ENCODE measurements around the gene BAIAP2.
"Not testable (repeated sequence)": the region's sequence is repeated elsewhere in the genome, so short reads cannot be mapped to it uniquely, and the experiment has no call there.

Gene BAIAP2

DNA sequence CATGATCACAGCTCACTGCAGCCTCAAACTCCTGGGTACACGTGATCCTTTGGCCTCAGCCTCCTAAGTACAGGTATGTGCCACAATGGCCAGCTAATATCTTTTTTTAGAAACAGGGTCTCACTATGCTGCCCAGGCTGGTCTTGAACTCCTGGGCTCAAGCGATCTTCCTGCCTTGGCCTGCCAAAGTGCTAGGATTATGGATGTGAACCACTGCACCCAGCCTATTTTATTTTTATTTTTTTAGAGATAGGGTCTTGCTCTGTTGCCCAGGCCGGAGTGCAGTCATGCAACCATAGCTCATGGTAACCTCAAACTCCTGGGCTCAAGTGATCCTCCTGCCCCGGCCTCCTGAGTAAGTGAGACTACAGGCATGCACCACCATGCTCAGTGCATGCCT lies 17.6 kb upstream of the BAIAP2 start:
- H3K9me3 ChIP-seq (ENCODE audit: low read length); H3K9ac ChIP-seq (ENCODE audit: low read length); H3K27me3 ChIP-seq (ENCODE audit: control insufficient read depth in 1 of 2, insufficient read depth in 2 of 2, low read length in 2 of 2); H3K27ac ChIP-seq (ENCODE audit: low read depth, low read length); H3K36me3 ChIP-seq (ENCODE audit: insufficient read depth, low read length); H3K4me3 ChIP-seq (ENCODE audit: low read depth in 1 of 2, low read length in 2 of 2): not testable (repeated sequence)
- peaks cover 33% of the 10 kb centered on the region for H3K4me1 ChIP-seq (ENCODE audit: insufficient read depth, low read length)

DNA sequence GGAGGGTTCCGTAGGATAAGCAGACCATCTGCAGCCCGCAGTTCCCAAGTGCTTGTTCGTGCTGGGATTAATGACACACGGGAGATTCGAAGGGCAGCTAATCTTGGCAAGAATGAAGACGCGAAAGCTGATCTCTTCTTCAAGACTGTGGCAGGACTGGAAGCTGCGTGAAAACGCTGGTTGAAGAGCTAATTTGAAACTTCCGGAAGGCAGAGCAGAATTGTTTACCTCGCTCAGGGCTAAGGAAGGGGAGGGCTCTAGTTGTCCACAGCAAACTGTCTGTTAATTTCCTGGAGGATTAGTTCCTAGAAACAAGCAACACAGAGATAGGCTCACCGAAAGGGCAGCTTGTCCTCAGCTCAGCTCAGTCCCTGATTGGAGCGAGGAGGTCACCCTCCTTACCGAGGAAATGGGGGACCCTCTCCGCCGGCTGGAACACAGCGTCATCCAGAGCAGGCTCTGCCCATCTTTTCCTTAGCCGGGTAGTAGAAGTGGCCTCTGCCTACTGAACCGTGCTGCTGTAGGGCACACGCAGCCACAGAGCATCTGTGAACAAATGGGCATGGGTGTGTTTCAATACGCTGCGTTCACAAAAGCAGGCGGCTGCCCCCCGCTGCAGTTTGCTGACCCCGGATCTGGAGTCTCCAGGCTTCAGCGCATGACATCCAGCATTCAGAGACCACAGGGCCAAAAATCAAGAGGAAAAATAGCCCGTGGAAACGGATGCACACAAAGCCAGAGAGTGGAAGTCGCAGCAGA lies 16.7 kb upstream of the BAIAP2 start:
- H3K27me3 ChIP-seq (ENCODE audit: control insufficient read depth in 1 of 2, insufficient read depth in 2 of 2, low read length in 2 of 2), result no peaks in the 10 kb centered on the region
- H3K36me3 ChIP-seq (ENCODE audit: insufficient read depth, low read length), result no peaks in the 10 kb centered on the region
- H3K9ac ChIP-seq (ENCODE audit: low read length), result peak overlapping the region; percentile 41
- H3K9me3 ChIP-seq (ENCODE audit: low read length), result no peaks in the 10 kb centered on the region
- H3K4me1 ChIP-seq (ENCODE audit: insufficient read depth, low read length), result peaks cover 33% of the 10 kb centered on the region
- peak overlapping the region; percentile 81 for H3K27ac ChIP-seq (ENCODE audit: low read depth, low read length)
- peak overlapping the region; percentile 17 to 57 for H3K4me3 ChIP-seq (ENCODE audit: low read depth in 1 of 2, low read length in 2 of 2)

DNA sequence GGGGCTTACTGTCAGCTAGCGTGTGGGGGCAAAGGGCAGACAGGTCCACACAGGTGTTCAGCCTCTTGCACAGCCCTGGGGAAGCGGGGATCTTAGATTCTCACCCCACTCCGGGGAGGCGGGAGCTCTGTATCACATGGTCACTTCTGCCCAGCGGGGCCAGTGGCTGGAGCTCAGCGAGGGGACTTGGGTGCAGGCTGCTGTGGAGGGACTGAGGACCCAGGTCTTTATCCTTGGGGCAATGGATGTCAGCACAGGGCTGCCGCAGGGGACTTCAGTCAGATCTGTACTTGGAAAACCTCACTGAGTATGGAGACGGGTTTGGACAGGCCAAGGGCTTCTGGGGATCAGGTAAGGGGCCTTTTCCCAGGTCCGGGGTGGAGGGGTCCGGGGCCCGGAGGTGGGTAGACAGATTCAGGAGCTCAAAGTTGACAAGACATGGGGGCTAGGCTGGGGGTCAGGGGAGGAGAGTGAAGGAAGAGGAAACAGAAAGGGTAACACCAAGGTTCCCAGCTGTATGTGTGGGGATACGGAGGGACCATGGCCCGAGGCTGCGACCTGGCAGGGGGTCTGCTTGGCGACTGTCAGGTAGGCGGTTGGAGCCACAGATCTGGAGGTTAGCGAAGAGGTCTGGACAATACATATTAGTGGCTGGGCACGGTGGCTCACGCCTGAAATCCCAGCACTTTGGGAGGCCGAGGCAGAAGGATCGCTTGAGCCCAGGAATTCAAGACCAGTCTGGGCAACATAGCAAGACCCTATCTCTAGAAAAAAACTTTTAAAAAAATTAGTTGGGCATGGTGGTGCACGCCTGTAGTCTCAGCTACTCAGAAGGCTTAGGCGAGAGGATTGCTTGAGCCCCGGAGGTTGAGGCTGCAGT lies 15.1 kb upstream of the BAIAP2 start:
- peaks cover 36% of the 10 kb centered on the region for H3K4me1 ChIP-seq (ENCODE audit: insufficient read depth, low read length)
- H3K4me3 ChIP-seq (ENCODE audit: low read depth in 1 of 2, low read length in 2 of 2), result no peak overlapping the region
- H3K27me3 ChIP-seq (ENCODE audit: control insufficient read depth in 1 of 2, insufficient read depth in 2 of 2, low read length in 2 of 2), result no peaks in the 10 kb centered on the region
- no peak overlapping the region for H3K9ac ChIP-seq (ENCODE audit: low read length)
- no peaks in the 10 kb centered on the region for H3K36me3 ChIP-seq (ENCODE audit: insufficient read depth, low read length)
- H3K9me3 ChIP-seq (ENCODE audit: low read length), result no peaks in the 10 kb centered on the region
- peak overlapping the region; percentile 65 for H3K27ac ChIP-seq (ENCODE audit: low read depth, low read length)

DNA sequence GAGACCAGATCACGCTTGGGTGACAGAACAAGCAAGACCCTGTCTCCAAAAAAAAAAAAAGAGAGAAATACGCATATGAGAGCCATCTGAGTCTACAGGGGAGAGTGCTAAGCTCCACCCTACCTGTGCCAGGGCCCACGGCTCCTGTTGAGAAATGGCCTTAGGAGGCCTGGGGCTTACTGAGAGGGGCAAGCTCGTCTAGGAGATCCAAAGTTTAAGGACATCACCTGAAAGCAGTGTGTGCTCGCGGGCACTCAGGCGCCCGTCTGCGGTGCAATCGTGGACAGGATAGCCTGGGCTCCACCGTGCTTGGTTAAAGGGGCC lies 14.5 kb upstream of the BAIAP2 start:
- Histone ChIP-seq H3K4me1 (ENCODE audit: insufficient read depth, low read length) (peaks cover 36% of the 10 kb centered on the region), H3K9me3 (ENCODE audit: low read length) (no peaks in the 10 kb centered on the region), H3K4me3 (ENCODE audit: low read depth in 1 of 2, low read length in 2 of 2) (no peak overlapping the region), H3K9ac (ENCODE audit: low read length) (peak overlapping the region; percentile 44), H3K27ac (ENCODE audit: low read depth, low read length) (peak overlapping the region; percentile 65), H3K27me3 (ENCODE audit: control insufficient read depth in 1 of 2, insufficient read depth in 2 of 2, low read length in 2 of 2) (no peaks in the 10 kb centered on the region), H3K36me3 (ENCODE audit: insufficient read depth, low read length) (no peaks in the 10 kb centered on the region)

DNA sequence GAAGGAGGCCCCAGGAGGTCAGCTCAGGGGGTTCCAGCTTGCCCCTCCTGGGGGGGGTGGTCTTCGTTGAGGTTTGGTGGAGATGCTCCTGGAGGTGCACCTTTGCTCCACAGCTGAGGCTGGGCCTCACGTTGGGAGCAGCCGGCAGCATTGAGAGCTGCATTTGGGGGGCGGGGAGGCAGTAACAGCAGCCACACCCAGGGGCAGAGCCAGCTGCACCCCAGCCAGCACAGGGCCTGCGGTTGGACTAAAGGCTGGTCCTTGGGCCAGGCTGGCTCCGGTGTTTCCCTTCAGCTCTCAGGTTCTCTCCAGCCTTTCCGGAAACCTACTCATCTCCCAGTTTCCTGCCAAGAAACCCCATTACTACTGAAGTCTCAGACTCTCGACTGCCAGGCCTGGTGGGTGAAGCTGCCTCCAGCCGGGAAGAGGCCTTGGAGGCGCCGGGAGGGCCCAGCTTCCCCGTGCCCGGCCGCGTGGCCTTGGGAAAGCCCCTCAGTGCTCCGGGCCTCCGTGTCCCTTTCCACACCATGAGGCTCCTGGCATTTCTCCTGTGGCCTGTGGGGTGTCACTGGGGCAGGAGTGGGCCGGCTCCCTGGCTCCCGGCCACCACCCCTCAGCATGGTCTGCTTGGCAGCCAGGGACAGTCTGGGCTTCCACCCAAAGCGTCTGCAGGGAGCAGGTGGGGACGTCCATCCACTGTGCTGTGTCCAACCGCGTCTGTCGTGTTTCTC lies 14.0 kb upstream of the BAIAP2 start:
- peak overlapping the region; percentile 44 for H3K9ac ChIP-seq (ENCODE audit: low read length)
- peaks cover 0 to 1% of the 10 kb centered on the region in 2 donors for H3K27me3 ChIP-seq (ENCODE audit: control insufficient read depth in 1 of 2, insufficient read depth in 2 of 2, low read length in 2 of 2)
- H3K27ac ChIP-seq (ENCODE audit: low read depth, low read length), result peak overlapping the region; percentile 65
- no peaks in the 10 kb centered on the region for H3K9me3 ChIP-seq (ENCODE audit: low read length)
- peaks cover 36% of the 10 kb centered on the region for H3K4me1 ChIP-seq (ENCODE audit: insufficient read depth, low read length)
- no peaks in the 10 kb centered on the region for H3K36me3 ChIP-seq (ENCODE audit: insufficient read depth, low read length)
- no peak overlapping the region for H3K4me3 ChIP-seq (ENCODE audit: low read depth in 1 of 2, low read length in 2 of 2)

DNA sequence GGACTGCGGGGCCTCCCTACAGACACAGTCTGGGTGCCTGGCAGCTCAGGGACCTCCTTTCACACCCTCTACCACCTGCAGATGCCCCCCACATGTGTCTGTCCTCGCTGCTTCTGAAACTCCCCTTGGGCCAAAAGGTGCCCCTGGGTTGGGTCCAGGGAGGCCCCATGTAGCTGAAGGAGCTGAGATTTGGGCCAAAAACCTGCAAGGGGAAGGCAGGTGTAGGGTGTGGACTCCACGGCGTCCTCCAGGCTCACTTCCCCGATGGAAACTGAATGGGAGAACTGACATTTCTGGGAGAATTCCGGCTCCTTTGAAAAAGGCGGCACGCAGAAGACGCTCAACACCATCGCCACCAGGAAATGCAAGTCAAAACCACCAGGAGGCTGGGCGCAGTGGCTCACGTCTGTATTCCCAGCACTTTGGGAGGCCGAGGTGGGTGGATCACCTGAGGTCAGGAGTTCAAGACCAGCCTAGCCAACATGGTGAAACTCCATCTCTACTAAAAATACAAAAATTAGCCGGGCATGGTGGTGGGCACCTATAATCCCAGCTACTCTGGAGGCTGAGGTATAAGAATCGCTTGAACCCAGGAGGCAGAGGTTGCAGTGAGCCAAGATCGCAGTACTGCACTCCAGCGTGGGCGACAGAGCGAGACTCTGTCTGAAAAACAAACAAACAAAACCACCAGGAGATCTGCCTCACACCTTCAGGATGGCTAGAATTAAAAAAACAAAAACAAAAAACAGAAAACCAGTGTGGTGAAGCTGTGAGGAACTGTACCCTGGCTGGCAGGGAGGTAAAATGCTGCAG lies 13.2 kb upstream of the BAIAP2 start:
- Histone ChIP-seq H3K9me3 (ENCODE audit: low read length) (no peaks in the 10 kb centered on the region), H3K27me3 (ENCODE audit: control insufficient read depth in 1 of 2, insufficient read depth in 2 of 2, low read length in 2 of 2) (peaks cover 0 to 4% of the 10 kb centered on the region in 2 donors), H3K36me3 (ENCODE audit: insufficient read depth, low read length) (no peaks in the 10 kb centered on the region), H3K9ac (ENCODE audit: low read length) (no peak overlapping the region), H3K4me1 (ENCODE audit: insufficient read depth, low read length) (peaks cover 43% of the 10 kb centered on the region), H3K27ac (ENCODE audit: low read depth, low read length) (peak overlapping the region; percentile 65), H3K4me3 (ENCODE audit: low read depth in 1 of 2, low read length in 2 of 2) (no peak overlapping the region)

DNA sequence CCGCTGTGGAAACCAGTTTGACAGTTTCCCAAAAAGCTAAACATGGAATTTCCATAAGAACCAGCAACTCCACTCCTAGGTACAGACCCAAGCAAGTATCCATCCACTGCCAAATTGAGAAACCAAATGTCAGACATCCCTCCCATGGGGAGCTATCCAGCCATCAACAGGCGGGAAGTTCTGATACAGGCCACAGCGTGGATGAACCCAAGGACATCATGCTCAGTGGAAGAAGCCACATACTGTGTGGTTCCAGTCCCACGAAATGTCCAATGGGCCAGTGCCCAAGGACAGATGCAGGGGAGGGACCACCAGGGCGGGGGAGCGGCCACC lies 12.6 kb upstream of the BAIAP2 start:
- Histone ChIP-seq H3K27ac (ENCODE audit: low read depth, low read length) (no peak overlapping the region), H3K9me3 (ENCODE audit: low read length) (no peaks in the 10 kb centered on the region), H3K4me1 (ENCODE audit: insufficient read depth, low read length) (peaks cover 49% of the 10 kb centered on the region)

DNA sequence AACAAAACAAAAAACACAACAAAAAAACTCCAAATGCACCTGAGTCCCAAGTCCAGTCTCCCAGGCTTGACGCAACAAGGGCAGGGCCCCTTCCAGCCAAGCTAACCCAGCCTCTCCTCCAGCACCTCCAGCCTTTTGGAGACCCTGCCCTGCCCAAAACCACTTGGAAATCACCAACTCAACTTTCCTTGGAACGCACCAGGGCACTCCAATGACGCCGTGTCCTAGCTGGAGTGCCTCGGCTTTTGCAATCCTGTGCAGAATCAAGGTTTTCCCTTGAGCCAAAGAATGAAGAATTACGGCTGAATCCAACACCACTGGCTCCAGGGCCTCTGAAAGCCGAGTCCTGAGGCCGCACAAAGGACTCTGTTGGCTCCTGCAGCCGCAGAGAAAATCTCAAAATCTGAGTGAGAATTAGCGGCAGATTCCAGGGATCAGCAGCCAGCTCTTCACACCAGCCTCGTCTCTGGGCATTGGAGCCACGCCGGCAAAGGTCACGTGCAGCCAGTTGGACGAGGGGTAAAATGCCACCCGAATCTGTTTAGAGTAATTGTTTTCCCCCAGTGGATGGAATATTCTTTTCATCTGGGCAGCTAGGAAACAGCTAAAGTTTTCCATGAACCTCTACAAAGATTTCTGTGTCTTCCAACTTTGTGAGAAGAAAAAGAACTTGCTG lies 9.7 kb upstream of the BAIAP2 start:
- H3K4me1 ChIP-seq (ENCODE audit: insufficient read depth, low read length), result peaks cover 44% of the 10 kb centered on the region
- peaks cover 0 to 22% of the 10 kb centered on the region in 2 donors for H3K27me3 ChIP-seq (ENCODE audit: control insufficient read depth in 1 of 2, insufficient read depth in 2 of 2, low read length in 2 of 2)
- no peaks in the 10 kb centered on the region for H3K36me3 ChIP-seq (ENCODE audit: insufficient read depth, low read length)
- H3K4me3 ChIP-seq (ENCODE audit: low read depth in 1 of 2, low read length in 2 of 2), result no peak overlapping the region
- no peak overlapping the region for H3K9ac ChIP-seq (ENCODE audit: low read length)
- no peak overlapping the region for H3K27ac ChIP-seq (ENCODE audit: low read depth, low read length)
- H3K9me3 ChIP-seq (ENCODE audit: low read length), result no peaks in the 10 kb centered on the region

More for the DNA sequence above, 12.6 kb upstream of the BAIAP2 start:
- Histone ChIP-seq H3K4me3 (ENCODE audit: low read depth in 1 of 2, low read length in 2 of 2) (no peak overlapping the region), H3K9ac (ENCODE audit: low read length) (no peak overlapping the region), H3K27me3 (ENCODE audit: control insufficient read depth in 1 of 2, insufficient read depth in 2 of 2, low read length in 2 of 2) (peaks cover 0 to 6% of the 10 kb centered on the region in 2 donors), H3K36me3 (ENCODE audit: insufficient read depth, low read length) (no peaks in the 10 kb centered on the region)

DNA sequence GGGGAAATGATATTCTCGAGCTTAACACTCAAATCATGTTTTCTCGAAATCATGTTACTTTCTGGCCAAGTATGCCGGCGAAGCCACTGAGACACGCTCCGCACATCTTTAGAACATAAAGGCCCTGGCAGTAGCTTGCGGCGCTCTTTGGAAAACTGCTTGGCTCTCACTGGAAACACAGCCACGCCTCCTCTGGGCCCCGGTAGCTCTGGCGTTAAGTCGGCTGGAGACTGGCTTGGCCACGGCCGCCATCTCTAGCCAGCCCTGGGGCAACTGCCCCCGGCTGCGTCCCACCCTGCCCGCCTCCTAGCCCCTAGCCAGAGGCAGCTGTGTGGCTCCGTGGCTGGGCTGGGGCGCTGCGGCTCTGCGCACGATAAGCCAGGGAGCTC lies 9.2 kb upstream of the BAIAP2 start:
- H3K9me3 ChIP-seq (ENCODE audit: low read length), result no peaks in the 10 kb centered on the region
- no peak overlapping the region for H3K9ac ChIP-seq (ENCODE audit: low read length)
- H3K27ac ChIP-seq (ENCODE audit: low read depth, low read length), result no peak overlapping the region
- H3K4me3 ChIP-seq (ENCODE audit: low read depth in 1 of 2, low read length in 2 of 2), result no peak overlapping the region
- H3K36me3 ChIP-seq (ENCODE audit: insufficient read depth, low read length), result no peaks in the 10 kb centered on the region
- peaks cover 0 to 22% of the 10 kb centered on the region in 2 donors for H3K27me3 ChIP-seq (ENCODE audit: control insufficient read depth in 1 of 2, insufficient read depth in 2 of 2, low read length in 2 of 2)
- peaks cover 39% of the 10 kb centered on the region for H3K4me1 ChIP-seq (ENCODE audit: insufficient read depth, low read length)

DNA sequence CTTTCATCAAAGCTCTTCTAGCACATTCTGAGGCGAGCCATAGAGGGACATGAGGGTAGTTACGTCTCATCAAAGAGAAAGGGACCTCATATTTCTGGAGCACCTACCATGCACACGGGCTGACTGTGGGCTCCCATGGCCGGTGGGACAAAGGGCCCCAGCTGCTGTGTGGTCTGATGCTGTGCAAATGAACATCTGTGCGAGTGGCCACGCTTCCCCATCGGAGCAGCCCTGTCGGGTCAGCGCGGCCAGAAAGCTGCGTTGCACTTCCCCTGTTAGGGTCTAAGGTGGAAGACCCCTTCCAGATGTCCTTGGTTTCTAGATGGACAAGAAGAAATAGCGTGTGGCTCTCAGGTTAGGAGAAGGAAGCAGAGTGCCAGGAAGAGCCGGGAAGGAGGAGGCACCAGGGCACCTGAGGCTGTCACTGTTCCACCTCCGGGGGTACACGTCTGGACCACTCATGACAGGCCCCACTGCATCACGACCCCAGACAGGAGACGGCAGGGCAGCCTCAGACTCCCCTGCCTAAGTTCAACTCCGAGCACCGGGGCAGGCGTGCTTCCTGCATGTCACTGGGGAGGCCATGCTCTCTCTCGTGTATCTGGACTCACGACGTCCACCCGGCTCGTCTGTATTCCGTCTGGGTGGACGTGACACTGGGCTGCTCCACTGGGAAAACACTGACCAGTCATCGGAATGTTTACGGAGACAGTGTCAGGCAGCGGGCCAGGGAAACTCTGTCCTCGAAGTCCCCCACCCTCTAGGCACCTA lies 8.5 kb upstream of the BAIAP2 start:
- no peak overlapping the region for H3K27ac ChIP-seq (ENCODE audit: low read depth, low read length)
- H3K9ac ChIP-seq (ENCODE audit: low read length), result no peak overlapping the region
- H3K36me3 ChIP-seq (ENCODE audit: insufficient read depth, low read length), result no peaks in the 10 kb centered on the region
- H3K4me1 ChIP-seq (ENCODE audit: insufficient read depth, low read length), result peaks cover 32% of the 10 kb centered on the region
- H3K27me3 ChIP-seq (ENCODE audit: control insufficient read depth in 1 of 2, insufficient read depth in 2 of 2, low read length in 2 of 2), result peaks cover 0 to 22% of the 10 kb centered on the region in 2 donors
- H3K9me3 ChIP-seq (ENCODE audit: low read length), result no peaks in the 10 kb centered on the region
- H3K4me3 ChIP-seq (ENCODE audit: low read depth in 1 of 2, low read length in 2 of 2), result no peak overlapping the region
